Measurements from ENCODE around the gene STX11. TPM values are rescaled to one million over a fixed set of nuclear protein-coding genes. Genes with fewer than 3 reads are reported as not detected.
A peak's percentile ranks its signal among the peaks of the same experiment; 100 is the strongest.

STX11 gene
- total and polyA plus RNA-seq, 8 donors, result 1.8 to 31.3 (median 2.5) TPM

DNA sequence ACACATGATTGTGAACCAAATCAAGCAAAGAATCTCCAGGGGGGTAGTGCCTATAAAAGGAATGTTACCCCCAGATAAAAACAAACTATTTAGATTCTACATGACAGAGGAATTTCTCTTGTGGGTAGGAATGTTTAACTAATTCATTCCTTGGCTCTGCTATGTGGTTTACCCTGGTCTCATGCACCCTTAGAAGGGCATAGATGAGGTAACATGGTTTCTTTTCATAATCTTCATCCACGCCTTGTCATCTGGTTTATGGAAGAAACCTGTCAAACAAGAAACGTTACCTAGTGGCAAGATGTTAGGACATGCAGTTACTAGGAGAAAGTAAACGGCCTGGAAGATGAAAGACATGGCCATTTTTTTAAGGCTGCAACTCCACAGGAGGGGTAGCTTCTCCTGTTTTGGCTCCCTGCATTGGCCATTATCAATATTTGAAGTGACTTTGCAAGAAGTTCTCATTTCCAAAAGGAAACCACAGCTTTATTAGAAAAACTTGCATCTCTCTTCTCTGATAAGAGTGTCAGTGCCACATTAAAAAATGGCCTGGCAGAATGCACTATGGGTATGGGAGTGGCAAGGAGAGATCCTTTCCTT, 45.5 kb downstream of the STX11 start:
- Histone ChIP-seq H3K27me3 (no peaks in the 10 kb centered on the region), H3K36me3 (no peaks in the 10 kb centered on the region), H3K4me3 (no peak overlapping the region), H3K4me1 (peaks cover 0 to 2% of the 10 kb centered on the region in 2 donors), H3K9me3 (peaks cover 0 to 8% of the 10 kb centered on the region in 2 donors), H3K27ac (no peak overlapping the region)
- TF ChIP-seq, protein P1, sequence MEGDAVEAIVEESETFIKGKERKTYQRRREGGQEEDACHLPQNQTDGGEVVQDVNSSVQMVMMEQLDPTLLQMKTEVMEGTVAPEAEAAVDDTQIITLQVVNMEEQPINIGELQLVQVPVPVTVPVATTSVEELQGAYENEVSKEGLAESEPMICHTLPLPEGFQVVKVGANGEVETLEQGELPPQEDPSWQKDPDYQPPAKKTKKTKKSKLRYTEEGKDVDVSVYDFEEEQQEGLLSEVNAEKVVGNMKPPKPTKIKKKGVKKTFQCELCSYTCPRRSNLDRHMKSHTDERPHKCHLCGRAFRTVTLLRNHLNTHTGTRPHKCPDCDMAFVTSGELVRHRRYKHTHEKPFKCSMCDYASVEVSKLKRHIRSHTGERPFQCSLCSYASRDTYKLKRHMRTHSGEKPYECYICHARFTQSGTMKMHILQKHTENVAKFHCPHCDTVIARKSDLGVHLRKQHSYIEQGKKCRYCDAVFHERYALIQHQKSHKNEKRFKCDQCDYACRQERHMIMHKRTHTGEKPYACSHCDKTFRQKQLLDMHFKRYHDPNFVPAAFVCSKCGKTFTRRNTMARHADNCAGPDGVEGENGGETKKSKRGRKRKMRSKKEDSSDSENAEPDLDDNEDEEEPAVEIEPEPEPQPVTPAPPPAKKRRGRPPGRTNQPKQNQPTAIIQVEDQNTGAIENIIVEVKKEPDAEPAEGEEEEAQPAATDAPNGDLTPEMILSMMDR (IDR thresholded peaks at IDR 0.05), result no peak
- intact Hi-C loops (cut with DNase I), result no loop called here
- DNase-seq (peak in 1 of 4 donors; percentile 36), ATAC-seq (peak; percentile 69)

DNA sequence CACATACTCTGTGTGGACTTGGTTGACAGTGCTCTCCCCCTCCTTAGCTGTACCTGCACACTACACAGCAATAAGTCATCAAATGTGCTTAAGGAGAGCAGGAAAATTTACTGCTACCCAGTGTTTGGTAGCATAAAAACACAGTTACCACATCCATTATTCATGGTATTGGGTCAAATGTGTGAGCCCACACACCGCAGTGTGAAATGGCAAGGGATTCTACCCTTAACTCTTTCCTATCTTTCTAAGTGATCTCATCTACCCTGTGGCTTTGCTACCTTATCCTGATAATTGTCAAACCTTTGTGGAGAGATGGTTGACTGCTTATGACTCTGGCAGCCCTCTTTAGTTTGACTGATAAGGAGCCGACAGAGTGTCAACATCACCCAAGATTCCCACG, 47.6 kb downstream of the STX11 start:
- Histone ChIP-seq H3K4me1 (no peaks in the 10 kb centered on the region), H3K9me3 (peaks cover 0 to 29% of the 10 kb centered on the region in 2 donors), H3K27me3 (no peaks in the 10 kb centered on the region), H3K36me3 (no peaks in the 10 kb centered on the region), H3K4me3 (no peak overlapping the region), H3K27ac (no peak overlapping the region)
- intact Hi-C loops (cut with DNase I), result no loop called here
- TF ChIP-seq, protein P1 (IDR thresholded peaks at IDR 0.05), result no peak
- DNase-seq (no peak), ATAC-seq (no peak)

DNA sequence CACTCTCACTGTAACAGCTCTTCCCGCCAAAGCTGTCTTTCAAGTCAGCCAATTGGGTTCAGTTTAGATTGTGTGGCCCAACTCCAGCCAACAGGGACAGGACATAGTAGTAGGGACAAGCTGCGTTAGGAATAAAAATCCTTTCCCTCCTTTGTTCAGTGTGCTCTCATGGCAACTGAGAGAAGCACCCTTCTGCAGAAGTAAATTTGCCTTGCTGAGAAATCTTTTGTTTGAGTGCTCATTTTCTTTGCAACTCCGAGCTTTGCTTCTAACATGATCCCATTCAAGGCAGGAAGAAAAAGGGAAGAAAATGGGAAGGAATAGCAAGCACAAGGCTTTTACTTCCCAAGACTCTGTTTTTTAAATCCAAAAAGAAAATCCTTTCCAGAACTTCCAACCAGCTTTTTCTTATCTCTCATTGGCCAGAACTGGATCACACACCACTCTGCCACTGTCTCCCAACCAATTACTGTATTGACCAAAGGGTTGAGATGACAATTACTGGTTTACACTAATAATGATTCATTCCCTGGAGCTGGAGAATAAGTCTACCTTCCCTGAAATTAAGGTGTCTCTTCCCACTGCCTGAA, 52.7 kb downstream of the STX11 start:
- peaks cover 0 to 56% of the 10 kb centered on the region in 2 donors for H3K9me3 ChIP-seq
- TF ChIP-seq, protein P1 (IDR thresholded peaks at IDR 0.05), result no peak
- no peaks in the 10 kb centered on the region for H3K27me3 ChIP-seq
- no peak overlapping the region for H3K4me3 ChIP-seq
- no peaks in the 10 kb centered on the region for H3K4me1 ChIP-seq
- no peak overlapping the region for H3K27ac ChIP-seq
- DNase-seq (no peak), ATAC-seq (no peak)
- H3K36me3 ChIP-seq, result no peaks in the 10 kb centered on the region
- intact Hi-C loops (cut with DNase I), result no loop called here

DNA sequence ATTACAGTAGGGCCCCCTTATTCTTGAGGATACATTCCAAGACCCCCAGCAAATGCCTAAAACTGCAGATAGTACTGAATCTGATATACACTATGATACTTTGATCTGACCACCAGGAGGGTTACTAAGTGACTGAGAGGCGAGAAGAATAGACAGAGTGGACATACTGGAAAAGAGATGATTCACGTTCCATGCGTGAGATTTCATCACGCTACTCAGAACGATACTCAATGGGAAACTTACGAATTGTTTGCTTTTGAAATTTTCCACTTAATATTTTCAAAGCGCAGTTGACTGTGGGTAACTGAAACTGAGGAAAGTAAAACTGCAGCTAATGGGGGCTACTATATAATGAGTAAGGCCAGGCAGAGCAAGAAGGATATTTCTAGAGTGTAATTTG, 60.8 kb downstream of the STX11 start:
- intact Hi-C loops (cut with DNase I), result no loop called here
- ATAC-seq (peak; percentile 3), DNase-seq (no peak)
- Histone ChIP-seq H3K27me3 (no peaks in the 10 kb centered on the region), H3K4me3 (no peak overlapping the region), H3K36me3 (no peaks in the 10 kb centered on the region), H3K4me1 (peaks cover 5 to 15% of the 10 kb centered on the region in 2 donors), H3K27ac (no peak overlapping the region), H3K9me3 (peaks cover 0 to 8% of the 10 kb centered on the region in 2 donors)
- TF ChIP-seq, protein P1 (IDR thresholded peaks at IDR 0.05), result no peak

DNA sequence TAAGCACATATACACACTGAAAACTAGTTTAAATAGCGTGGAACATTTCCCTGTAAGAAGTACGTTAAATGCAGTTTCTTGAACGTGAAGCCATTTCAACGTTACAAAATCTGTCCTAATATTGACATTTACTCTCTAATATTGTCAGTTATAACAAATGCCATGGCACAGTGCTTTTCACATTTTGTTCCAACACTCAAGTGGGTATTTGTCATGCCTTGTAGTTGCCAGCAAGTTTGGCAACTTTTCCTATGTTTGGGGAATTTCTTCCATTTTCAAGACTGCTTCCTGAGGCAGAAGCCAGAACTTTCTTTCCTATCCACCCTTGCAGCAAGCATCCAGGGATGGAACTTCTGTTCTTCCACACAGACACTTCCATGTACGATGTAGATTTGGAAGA, 63.0 kb downstream of the STX11 start:
- Histone ChIP-seq H3K27ac (peak overlapping the region; percentile 28 to 54), H3K27me3 (no peaks in the 10 kb centered on the region), H3K4me1 (peaks cover 11 to 24% of the 10 kb centered on the region in 2 donors), H3K9me3 (peaks cover 0 to 7% of the 10 kb centered on the region in 2 donors), H3K36me3 (no peaks in the 10 kb centered on the region), H3K4me3 (no peak overlapping the region)
- DNase-seq, result peak in 1 of 4 donors; percentile 17
- intact Hi-C loops (cut with DNase I), result no loop called here
- TF ChIP-seq, protein P1 (IDR thresholded peaks at IDR 0.05), result no peak
- no peak for ATAC-seq
